NOMO-1 treated with DMSO at 0.1 percent for 48 hours (cell line): ENCODE results near the gene MECP2.
"Not testable (repeated sequence)": the region's sequence is repeated elsewhere in the genome, so short reads cannot be mapped to it uniquely, and the experiment has no call there.

ENCODE experiments used
- DNase-seq: peaks from one replicate; lab custom pipeline; 2025; ENCODE audit not compliant: unreplicated experiment; lab: John Stamatoyannopoulos, UW

The MECP2 gene

GRCh38 chrX:154097589-154098541 lies at the start of gene MECP2:
TSS of gene MECP2 (minus strand) at chrX:154097717.
- peak; percentile 87 for DNase-seq

- DNase-seq: not testable (repeated sequence)
Observed at GRCh38 chrX:154144010-154144409, 46.5 kb upstream of the MECP2 start, which contains the start of gene OPN1LW. TSS of gene OPN1LW (plus strand) at chrX:154144243. CDS start at chrX:154144284, 41 bp downstream.

- DNase-seq: no peak
Observed at GRCh38 chrX:154142950-154143745, 45.6 kb upstream of the MECP2 start.

- DNase-seq: no peak
Observed at GRCh38 chrX:154142386-154142785, 44.9 kb upstream of the MECP2 start.

GRCh38 chrX:154140742-154141141 lies 43.2 kb upstream of the MECP2 start:
- no peak for DNase-seq

GRCh38 chrX:154140206-154140605 lies 42.7 kb upstream of the MECP2 start:
- no peak for DNase-seq

- DNase-seq: no peak
Observed at GRCh38 chrX:154138857-154139256, 41.3 kb upstream of the MECP2 start.

GRCh38 chrX:154136627-154137161 lies 39.2 kb upstream of the MECP2 start:
- peak; percentile 33 for DNase-seq

GRCh38 chrX:154135458-154136229 lies 38.1 kb upstream of the MECP2 start:
- DNase-seq: no peak

- DNase-seq: no peak
Observed at GRCh38 chrX:154132366-154132765, 34.8 kb upstream of the MECP2 start.

GRCh38 chrX:154131955-154132354 lies 34.4 kb upstream of the MECP2 start:
- no peak for DNase-seq

- no peak for DNase-seq
Observed at GRCh38 chrX:154126101-154126500, 28.6 kb upstream of the MECP2 start.

- DNase-seq: no peak
Observed at GRCh38 chrX:154125391-154126040, 28.0 kb upstream of the MECP2 start.

GRCh38 chrX:154123241-154124219 lies 26.0 kb upstream of the MECP2 start:
- DNase-seq: peak; percentile 38

GRCh38 chrX:154121961-154122360 lies 24.4 kb upstream of the MECP2 start:
- DNase-seq: no peak

- DNase-seq: no peak
Observed at GRCh38 chrX:154121207-154121606, 23.7 kb upstream of the MECP2 start.

- no peak for DNase-seq
Observed at GRCh38 chrX:154120567-154120966, 23.1 kb upstream of the MECP2 start.

- DNase-seq: no peak
Observed at GRCh38 chrX:154117566-154117965, 20.0 kb upstream of the MECP2 start.
